Measurements from ENCODE around the gene DNAJB5. TPM values are rescaled to one million over a fixed set of nuclear protein-coding genes. Genes with fewer than 3 reads are reported as not detected.
A peak's percentile ranks its signal among the peaks of the same experiment; 100 is the strongest.
"Not testable (repeated sequence)": the region's sequence is repeated elsewhere in the genome, so short reads cannot be mapped to it uniquely, and the experiment has no call there.

DNAJB5 gene
- 10 to 100 TPM in 11 of 12 donors, not detected in 1; 16.8 to 60.6 (median 38.4) TPM for polyA plus RNA-seq (ENCODE audit: insufficient read length in 12 of 12)
- long read RNA-seq, donor 1, full-length matches to known transcripts: 8 of 15 reads
- long read RNA-seq, donor 1, partial matches to known transcripts: 7 of 15 reads
- long read RNA-seq, donor 1, other reads (novel, unspliced or antisense): 0 of 15 reads
- long read RNA-seq, donor 2, full-length matches to known transcripts: 24 of 34 reads
- long read RNA-seq, donor 2, partial matches to known transcripts: 10 of 34 reads
- long read RNA-seq, donor 2, other reads (novel, unspliced or antisense): 0 of 34 reads
- long read RNA-seq, donor 3, full-length matches to known transcripts: 18 of 23 reads
- long read RNA-seq, donor 3, partial matches to known transcripts: 5 of 23 reads
- long read RNA-seq, donor 3, other reads (novel, unspliced or antisense): 0 of 23 reads
- long read RNA-seq, donor 4, full-length matches to known transcripts: 11 of 17 reads
- long read RNA-seq, donor 4, partial matches to known transcripts: 6 of 17 reads
- long read RNA-seq, donor 4, other reads (novel, unspliced or antisense): 0 of 17 reads
- long read RNA-seq, donor 5: 0 reads
- long read RNA-seq, donor 6, full-length matches to known transcripts: 11 of 11 reads
- long read RNA-seq, donor 6, partial matches to known transcripts: 0 of 11 reads
- long read RNA-seq, donor 6, other reads (novel, unspliced or antisense): 0 of 11 reads
- long read RNA-seq, donor 7, transcript DNAJB5-201 (4 exons, 2,391 nt): major isoform, 7 of 7 reads
- long read RNA-seq, donor 7, partial matches to known transcripts: 0 of 7 reads
- long read RNA-seq, donor 7, other reads (novel, unspliced or antisense): 0 of 7 reads
- long read RNA-seq, donor 8, full-length matches to known transcripts: 48 of 75 reads
- long read RNA-seq, donor 8, partial matches to known transcripts: 22 of 75 reads
- long read RNA-seq, donor 8, other reads (novel, unspliced or antisense): 5 of 75 reads
- long read RNA-seq, donor 9, transcript DNAJB5-201 (4 exons, 2,391 nt): major isoform, 10 of 18 reads
- long read RNA-seq, donor 9, partial matches to known transcripts: 8 of 18 reads
- long read RNA-seq, donor 9, other reads (novel, unspliced or antisense): 0 of 18 reads
- long read RNA-seq, donor 10, full-length matches to known transcripts: 35 of 43 reads
- long read RNA-seq, donor 10, partial matches to known transcripts: 8 of 43 reads
- long read RNA-seq, donor 10, other reads (novel, unspliced or antisense): 0 of 43 reads
- long read RNA-seq, donor 11, full-length matches to known transcripts: 16 of 16 reads
- long read RNA-seq, donor 11, partial matches to known transcripts: 0 of 16 reads
- long read RNA-seq, donor 11, other reads (novel, unspliced or antisense): 0 of 16 reads

GRCh38 chr9:34989003-34989945 is at the start of gene DNAJB5:
TSS of gene DNAJB5 (plus strand) at chr9:34989745. CDS start at chr9:34990631, 886 bp downstream.
- peak; percentile 99 for DNase-seq

- not testable (repeated sequence) for DNase-seq
These were observed 49.6 kb upstream of the DNAJB5 start for GRCh38 chr9:34939989-34940388.

GRCh38 chr9:34948451-34948850 is 41.1 kb upstream of the DNAJB5 start:
- no peak for DNase-seq

- no peak for DNase-seq
These were observed 35.3 kb upstream of the DNAJB5 start for GRCh38 chr9:34954225-34954624.

- DNase-seq: not testable (repeated sequence)
These were observed 33.5 kb upstream of the DNAJB5 start for GRCh38 chr9:34956066-34956465.

GRCh38 chr9:34956648-34957047 is 32.9 kb upstream of the DNAJB5 start:
- DNase-seq: no peak

GRCh38 chr9:34957492-34958410 is 31.8 kb upstream of the DNAJB5 start, which contains the start of gene PHF24:
TSS of gene PHF24 (plus strand) at chr9:34958285. CDS start at chr9:34971299, 13,014 bp downstream.
- DNase-seq: no peak

GRCh38 chr9:34958411-34958982 is 31.0 kb upstream of the DNAJB5 start:
- DNase-seq: no peak

GRCh38 chr9:34959461-34959860 is 30.1 kb upstream of the DNAJB5 start:
- DNase-seq: no peak

- DNase-seq: no peak
These were observed 27.7 kb upstream of the DNAJB5 start for GRCh38 chr9:34961574-34962490.

- no peak for DNase-seq
These were observed 27.0 kb upstream of the DNAJB5 start for GRCh38 chr9:34962546-34962945.

- DNase-seq: no peak
These were observed 26.0 kb upstream of the DNAJB5 start for GRCh38 chr9:34963552-34963951.

- no peak for DNase-seq
These were observed 25.1 kb upstream of the DNAJB5 start for GRCh38 chr9:34964458-34964857.

GRCh38 chr9:34971146-34971811 is 18.3 kb upstream of the DNAJB5 start:
- DNase-seq: no peak

- DNase-seq: no peak
These were observed 14.9 kb upstream of the DNAJB5 start for GRCh38 chr9:34974664-34975063.

GRCh38 chr9:34976441-34976840 is 13.1 kb upstream of the DNAJB5 start:
- DNase-seq: no peak

GRCh38 chr9:34976992-34977391 is 12.6 kb upstream of the DNAJB5 start:
- no peak for DNase-seq

Data from muscle of arm (tissue), 14 donors.